IMR-90 (cell line): ENCODE data around the gene SCFD1. TPM values are rescaled to one million over a fixed set of nuclear protein-coding genes. Genes with fewer than 3 reads are reported as not detected.

Source experiments
- ATAC-seq: fragments of 200-7000 bp; cut with Tn5 transposase; 2 replicates; pipeline ENCODE4 v1.9.1; 2020; ENCODE audit warnings: low read depth, mild to moderate bottlenecking, moderate library complexity
- BruUV-seq: library from RNA; stranded (reverse); fragments of 400-500 nt; replicated peaks from 2 replicates; lab custom pipeline; 2021; lab: Mats Ljungman, UMichigan
- CTCF ChIA-PET: fragments of 300-600 bp; formaldehyde crosslinking; extraction: SDS; loops from one replicate; lab custom pipeline; 2021; ENCODE audit warnings: antibody characterized with exemption; lab: Yijun Ruan, JAX
- POLR2A ChIA-PET: fragments of 300-600 bp; sonication (Branson Sonifier 250); formaldehyde crosslinking; loops from one replicate; lab custom pipeline; 2022; ENCODE audit warnings: antibody characterized with exemption; ENCODE audit not compliant: unreplicated experiment; lab: Charles Lee
- DNase-seq: peaks from one replicate; pipeline ENCODE4 v3.0.0; 2013
- H2AFZ ChIP-seq: replicated peaks from 2 replicates; pipeline ENCODE3; 2013; ENCODE audit warnings: low read length, mild to moderate bottlenecking; ENCODE audit not compliant: poor library complexity
- H2AK5ac ChIP-seq: 2 replicates; pipeline ENCODE4 v1.6.1; 2013; ENCODE audit warnings: low read depth, low read length, inconsistent platforms
- H2AK9ac ChIP-seq: replicated peaks from 2 replicates; pipeline ENCODE3; 2013; ENCODE audit warnings: mild to moderate bottlenecking, low read depth, low read length, moderate library complexity; ENCODE audit not compliant: poor library complexity
- H2BK120ac ChIP-seq: 2 replicates; pipeline ENCODE4 v1.6.1; 2013; ENCODE audit warnings: low read depth, low read length, inconsistent platforms
- H2BK15ac ChIP-seq: 3 replicates; pipeline ENCODE4 v1.6.1; 2013; ENCODE audit warnings: low read depth, low read length, inconsistent platforms
- H2BK20ac ChIP-seq: 2 replicates; pipeline ENCODE4 v1.6.1; 2013; ENCODE audit warnings: low read depth, mild to moderate bottlenecking, inconsistent platforms, low read length, moderate library complexity
- H2BK5ac ChIP-seq: 2 replicates; pipeline ENCODE4 v1.6.1; 2013; ENCODE audit warnings: mild to moderate bottlenecking, low read depth, low read length, inconsistent platforms; ENCODE audit not compliant: poor library complexity, severe bottlenecking
- H3K14ac ChIP-seq: replicated peaks from 2 replicates; pipeline ENCODE4 v1.6.1; 2013; ENCODE audit warnings: low read depth, low read length, inconsistent platforms
- H3K18ac ChIP-seq: 2 replicates; pipeline ENCODE4 v1.6.1; 2013; ENCODE audit warnings: low read depth, low read length, control low read depth
- H3K23ac ChIP-seq: 2 replicates; pipeline ENCODE4 v1.6.1; 2013; ENCODE audit warnings: low read depth, low read length, inconsistent platforms
- H3K27ac ChIP-seq: 2 replicates; pipeline ENCODE4 v1.5.1; 2013; ENCODE audit warnings: mild to moderate bottlenecking, control low read depth, low read length; ENCODE audit not compliant: insufficient read depth
- H3K27me3 ChIP-seq: 2 replicates; pipeline ENCODE4 v1.6.1; 2013; ENCODE audit warnings: low read length; ENCODE audit not compliant: control insufficient read depth, insufficient read depth
- H3K36me3 ChIP-seq: 2 replicates; pipeline ENCODE4 v1.6.1; 2013; ENCODE audit warnings: low read length, mixed read lengths; ENCODE audit not compliant: control insufficient read depth, insufficient read depth
- H3K4ac ChIP-seq: 2 replicates; pipeline ENCODE4 v1.6.1; 2013; ENCODE audit warnings: low read depth, low read length, inconsistent platforms
- H3K4me1 ChIP-seq: 2 replicates; pipeline ENCODE4 v1.6.1; 2013; ENCODE audit warnings: low read length, mixed read lengths; ENCODE audit not compliant: control insufficient read depth, insufficient read depth
- H3K4me2 ChIP-seq: 2 replicates; pipeline ENCODE4 v1.6.1; 2013; ENCODE audit warnings: low read depth, mild to moderate bottlenecking, control low read depth, low read length, moderate library complexity
- H3K4me3 ChIP-seq: 2 replicates; pipeline ENCODE4 v1.5.1; 2013; ENCODE audit warnings: low read depth, mild to moderate bottlenecking, control low read depth, low read length, moderate library complexity; ENCODE audit not compliant: insufficient read depth
- H3K56ac ChIP-seq: 2 replicates; pipeline ENCODE4 v1.6.1; 2013; ENCODE audit warnings: low read length, inconsistent platforms; ENCODE audit not compliant: insufficient read depth; ENCODE audit errors: extremely low read depth
- H3K79me1 ChIP-seq, 2 experiments: 2 replicates each; pipeline ENCODE4 v1.6.1; 2013; ENCODE audit warnings: low read length in 2 of 2, inconsistent platforms in 1 of 2, low read depth in 1 of 2
- H3K9ac ChIP-seq: 2 replicates; pipeline ENCODE4 v1.6.1; 2013; ENCODE audit warnings: low read depth, low read length, control low read depth
- H3K9me1 ChIP-seq: 2 replicates; pipeline ENCODE4 v1.6.1; 2013; ENCODE audit warnings: low read length, inconsistent platforms; ENCODE audit not compliant: insufficient read depth
- H3K9me3 ChIP-seq: 2 replicates; pipeline ENCODE4 v1.6.1; 2013; ENCODE audit warnings: low read length; ENCODE audit not compliant: control insufficient read depth, insufficient read depth
- H4K20me1 ChIP-seq: 2 replicates; pipeline ENCODE4 v1.6.1; 2013; ENCODE audit warnings: low read length, inconsistent platforms; ENCODE audit not compliant: insufficient read depth
- H4K5ac ChIP-seq: 2 replicates; pipeline ENCODE4 v1.6.1; 2013; ENCODE audit warnings: mild to moderate bottlenecking, low read depth, low read length, control low read depth
- H4K8ac ChIP-seq, 2 experiments: 2 replicates each; pipeline ENCODE4 v1.6.1; 2013; ENCODE audit warnings: low read depth in 2 of 2, low read length in 2 of 2, control low read depth in 1 of 2, inconsistent platforms in 1 of 2
- H4K91ac ChIP-seq: 2 replicates; pipeline ENCODE4 v1.6.1; 2013; ENCODE audit warnings: low read depth, low read length, inconsistent platforms; ENCODE audit not compliant: insufficient read depth
- BHLHE40 ChIP-seq: fragments of 150-350 bp; IDR thresholded peaks from 2 replicates; pipeline ENCODE4 v1.6.1; 2016; ENCODE audit warnings: mild to moderate bottlenecking, low read depth, low read length
- CEBPB ChIP-seq: IDR thresholded peaks from 2 replicates; pipeline ENCODE4 v1.6.1; 2012; ENCODE audit warnings: low read depth, low read length, improper control_type of control experiment
- CHD1 ChIP-seq: IDR thresholded peaks from 2 replicates; pipeline ENCODE4 v1.6.1; 2012; ENCODE audit warnings: low read depth, low read length, improper control_type of control experiment
- FOS ChIP-seq: fragments of 150-350 bp; IDR thresholded peaks from 2 replicates; pipeline ENCODE4 v1.6.1; 2016; ENCODE audit warnings: low read depth, low read length
- MAZ ChIP-seq: IDR thresholded peaks from 2 replicates; pipeline ENCODE4 v1.6.1; 2012; ENCODE audit warnings: low read depth, mild to moderate bottlenecking, low read length, improper control_type of control experiment, moderate library complexity, borderline replicate concordance
- NFE2L2 ChIP-seq: fragments of 150-350 bp; IDR thresholded peaks from 2 replicates; pipeline ENCODE4 v1.6.1; 2016; ENCODE audit warnings: low read depth, mild to moderate bottlenecking, low read length
- POLR2A ChIP-seq: IDR thresholded peaks from 2 replicates; pipeline ENCODE4 v1.6.1; 2012; ENCODE audit warnings: mild to moderate bottlenecking, low read depth, low read length
- RAD21 ChIP-seq: IDR thresholded peaks from 2 replicates; pipeline ENCODE4 v1.6.1; 2012; ENCODE audit warnings: low read length, improper control_type of control experiment
- RCOR1 ChIP-seq: IDR thresholded peaks from 2 replicates; pipeline ENCODE4 v1.6.1; 2012; ENCODE audit warnings: mild to moderate bottlenecking, low read length, improper control_type of control experiment; ENCODE audit not compliant: insufficient replicate concordance
- RFX5 ChIP-seq: IDR thresholded peaks from 2 replicates; pipeline ENCODE4 v1.8.0; 2012; ENCODE audit warnings: low read depth, mild to moderate bottlenecking, low read length, moderate library complexity
- SMC3 ChIP-seq: fragments of 150-350 bp; IDR thresholded peaks from 2 replicates; pipeline ENCODE4 v1.6.1; 2016; ENCODE audit warnings: low read depth, mild to moderate bottlenecking, antibody characterized with exemption, low read length, moderate library complexity
- WGBS, 2 experiments: methylation state at CpG; one replicate each; pipeline versions ENCODE4 v1.1.5 to v1.1.7; 2013; ENCODE audit warnings: missing lambda C conversion rate in 2 of 2; ENCODE audit not compliant: insufficient read length in 1 of 2; ENCODE audit errors: extremely low coverage in 2 of 2; 5-methylcytosine and 5-hydroxymethylcytosine counted together
- dilution Hi-C: fragments of 300-500 bp; cut with HindIII; formaldehyde crosslinking; loops from one replicate; pipeline ENCODE4 v1.14.3; 2018; ENCODE audit warnings: low sequenced_read_pairs; ENCODE audit not compliant: unreplicated experiment
- in situ Hi-C: fragments of 300-500 bp; cut with MboI; formaldehyde crosslinking; loops from 3 replicates; pipeline ENCODE4 v1.14.3; 2019; ENCODE audit warnings: low sequenced_read_pairs, inconsistent platforms, mixed read lengths
- intact Hi-C: fragments of 100-400 bp; cut with micrococcal nuclease; formaldehyde crosslinking; loops from 2 replicates; pipeline ENCODE4 v1.10.0; 2022
- polyA plus RNA-seq, 3 experiments: library from polyadenylated mRNA; depleted of rRNA; stranded (reverse); fragments of >200 nt; gene quantifications; 2 replicates each; pipeline ENCODE4 v1.2.3, GENCODE V29; 2012; ENCODE audit warnings: low replicate concordance in 1 of 3
- total RNA-seq: library from RNA; depleted of rRNA; stranded (reverse); fragments of >200 nt; gene quantifications from 2 replicates; pipeline ENCODE4 v1.2.3, GENCODE V29; 2012
- TF ChIP-seq, protein P1 (sequence below): fragments of 150-350 bp; IDR thresholded peaks from 2 replicates; pipeline ENCODE4 v1.6.1; 2017; ENCODE audit warnings: mild to moderate bottlenecking, antibody characterized with exemption, low read length, low read depth
- TF ChIP-seq, protein P2 (sequence below): conservative IDR thresholded peaks from 2 replicates; pipeline ENCODE4 v1.5.1; 2012; ENCODE audit warnings: mild to moderate bottlenecking, low read depth, low read length, improper control_type of control experiment

SCFD1 gene
- total and polyA plus RNA-seq, 2 of the 4 experiments (the other 2 are of a cell fraction), result 51.4 to 74.0 TPM

DNA sequence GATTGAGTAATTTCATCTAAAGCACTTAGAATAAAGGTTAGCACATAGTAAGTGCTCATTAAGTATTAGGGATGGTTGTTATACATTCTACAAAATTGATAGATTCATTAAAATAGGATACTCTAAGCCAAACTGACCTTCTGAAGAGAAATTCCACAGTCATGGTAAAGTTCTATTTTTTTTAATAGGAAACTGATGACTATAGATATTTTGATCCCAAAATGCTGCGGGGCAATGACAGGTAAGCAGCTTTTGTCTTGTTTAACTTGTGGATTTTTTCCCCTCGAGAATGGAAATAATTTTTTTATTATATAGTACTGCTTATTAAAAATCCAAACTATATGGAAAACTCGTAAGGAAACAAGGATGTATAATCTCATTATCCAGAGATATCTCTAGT is 97.0 kb downstream of the SCFD1 start:
- H2BK5ac ChIP-seq, result no peak overlapping the region
- no peaks in the 10 kb centered on the region for H3K9me3 ChIP-seq
- H2AK9ac ChIP-seq, result no peak overlapping the region
- H4K91ac ChIP-seq, result no peak overlapping the region
- H3K18ac ChIP-seq, result no peak overlapping the region
- H3K4me2 ChIP-seq, result no peak overlapping the region
- H3K27me3 ChIP-seq, result no peaks in the 10 kb centered on the region
- H3K9me1 ChIP-seq, result no peaks in the 10 kb centered on the region
- CTCF ChIA-PET, result no interaction called here
- dilution Hi-C loops, result no loop called here
- H2BK20ac ChIP-seq, result no peak overlapping the region
- H2AFZ ChIP-seq, result no peak overlapping the region
- H4K8ac ChIP-seq, result no peak overlapping the region
- H3K4ac ChIP-seq, result no peak overlapping the region
- intact Hi-C loops, result no loop called here
- H4K5ac ChIP-seq, result no peak overlapping the region
- H3K4me3 ChIP-seq, result no peak overlapping the region
- H3K23ac ChIP-seq, result no peak overlapping the region
- WGBS, 2 experiments, result no CpG with 5 or more reads among the region's 3 CpGs
- H3K36me3 ChIP-seq, result peaks cover 9% of the 10 kb centered on the region
- H2AK5ac ChIP-seq, result no peak overlapping the region
- TF ChIP-seq NFE2L2, result no peak
- no peak for TF ChIP-seq POLR2A
- no peak for TF ChIP-seq FOS
- no peak for TF ChIP-seq CEBPB
- no peak for TF ChIP-seq CHD1
- no peak for TF ChIP-seq BHLHE40
- no peak for TF ChIP-seq RCOR1
- TF ChIP-seq, protein P1, sequence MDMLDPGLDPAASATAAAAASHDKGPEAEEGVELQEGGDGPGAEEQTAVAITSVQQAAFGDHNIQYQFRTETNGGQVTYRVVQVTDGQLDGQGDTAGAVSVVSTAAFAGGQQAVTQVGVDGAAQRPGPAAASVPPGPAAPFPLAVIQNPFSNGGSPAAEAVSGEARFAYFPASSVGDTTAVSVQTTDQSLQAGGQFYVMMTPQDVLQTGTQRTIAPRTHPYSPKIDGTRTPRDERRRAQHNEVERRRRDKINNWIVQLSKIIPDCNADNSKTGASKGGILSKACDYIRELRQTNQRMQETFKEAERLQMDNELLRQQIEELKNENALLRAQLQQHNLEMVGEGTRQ, result no peak
- TF ChIP-seq, protein P2, sequence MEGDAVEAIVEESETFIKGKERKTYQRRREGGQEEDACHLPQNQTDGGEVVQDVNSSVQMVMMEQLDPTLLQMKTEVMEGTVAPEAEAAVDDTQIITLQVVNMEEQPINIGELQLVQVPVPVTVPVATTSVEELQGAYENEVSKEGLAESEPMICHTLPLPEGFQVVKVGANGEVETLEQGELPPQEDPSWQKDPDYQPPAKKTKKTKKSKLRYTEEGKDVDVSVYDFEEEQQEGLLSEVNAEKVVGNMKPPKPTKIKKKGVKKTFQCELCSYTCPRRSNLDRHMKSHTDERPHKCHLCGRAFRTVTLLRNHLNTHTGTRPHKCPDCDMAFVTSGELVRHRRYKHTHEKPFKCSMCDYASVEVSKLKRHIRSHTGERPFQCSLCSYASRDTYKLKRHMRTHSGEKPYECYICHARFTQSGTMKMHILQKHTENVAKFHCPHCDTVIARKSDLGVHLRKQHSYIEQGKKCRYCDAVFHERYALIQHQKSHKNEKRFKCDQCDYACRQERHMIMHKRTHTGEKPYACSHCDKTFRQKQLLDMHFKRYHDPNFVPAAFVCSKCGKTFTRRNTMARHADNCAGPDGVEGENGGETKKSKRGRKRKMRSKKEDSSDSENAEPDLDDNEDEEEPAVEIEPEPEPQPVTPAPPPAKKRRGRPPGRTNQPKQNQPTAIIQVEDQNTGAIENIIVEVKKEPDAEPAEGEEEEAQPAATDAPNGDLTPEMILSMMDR, result no peak
- TF ChIP-seq SMC3, result no peak
- TF ChIP-seq MAZ, result no peak
- no peak for TF ChIP-seq RAD21
- TF ChIP-seq RFX5, result no peak
- in situ Hi-C loops, result no loop called here
- no peak overlapping the region for H3K9ac ChIP-seq
- H3K56ac ChIP-seq, result no peak overlapping the region
- no peak overlapping the region for H2BK15ac ChIP-seq
- no peaks in the 10 kb centered on the region for H3K4me1 ChIP-seq
- POLR2A ChIA-PET, result no interaction called here
- H4K20me1 ChIP-seq, result no peaks in the 10 kb centered on the region
- no peaks in the 10 kb centered on the region for H3K79me1 ChIP-seq
- ATAC-seq (no peak), DNase-seq (no peak)
- H3K14ac ChIP-seq, result no peak overlapping the region
- no peak overlapping the region for H3K27ac ChIP-seq
- no peak overlapping the region for H2BK120ac ChIP-seq
- no TSS peak for BruUV-seq
